Spinal cord (tissue), 10 donors: ENCODE data around the gene ZNF532. TPM values are rescaled to one million over a fixed set of nuclear protein-coding genes. Genes with fewer than 3 reads are reported as not detected.
A peak's percentile ranks its signal among the peaks of the same experiment; 100 is the strongest.

Experiments
- DNase-seq, 6 donors: peaks; one replicate each; pipeline versions ENCODE4 v3.0.0 to v3.0.0-alpha.2; 2013 to 2015; ENCODE audit warnings: low spot score in 6 of 6, low read depth in 4 of 6
- H3K27ac ChIP-seq: one replicate; pipeline ENCODE4 v1.5.1; 2013; ENCODE audit warnings: low read depth, low read length, control low read depth
- H3K27me3 ChIP-seq: one replicate; pipeline ENCODE4 v1.6.1; 2013; ENCODE audit warnings: low read length; ENCODE audit not compliant: control insufficient read depth, insufficient read depth
- H3K36me3 ChIP-seq: one replicate; pipeline ENCODE4 v1.6.1; 2013; ENCODE audit warnings: low read length; ENCODE audit not compliant: control insufficient read depth, insufficient read depth
- H3K4me1 ChIP-seq: one replicate; pipeline ENCODE4 v1.6.1; 2013; ENCODE audit warnings: low read length; ENCODE audit not compliant: control insufficient read depth, insufficient read depth
- H3K4me3 ChIP-seq: one replicate; pipeline ENCODE4 v1.5.1; 2013; ENCODE audit warnings: low read depth, low read length, control low read depth
- H3K9me3 ChIP-seq: one replicate; pipeline ENCODE4 v1.6.1; 2013; ENCODE audit warnings: low read length; ENCODE audit not compliant: control insufficient read depth, insufficient read depth
- WGBS: methylation state at CpG from one replicate; pipeline ENCODE4 v1.1.5; 2013; ENCODE audit warnings: missing lambda C conversion rate; ENCODE audit not compliant: insufficient coverage; 5-methylcytosine and 5-hydroxymethylcytosine counted together
- polyA plus RNA-seq, 2 donors: library from polyadenylated mRNA; unstranded; fragments of 120-200 nt; gene quantifications; one replicate each; pipeline ENCODE4 v1.2.1, GENCODE V29; 2013; ENCODE audit not compliant: insufficient read length in 2 of 2
- small RNA-seq: library from RNA; depleted of rRNA; stranded (forward); fragments of <200 nt; gene quantifications from one replicate; pipeline ENCODE3, GENCODE V24; 2014; ENCODE audit warnings: low replicate concordance
- total RNA-seq, 2 donors: library from RNA; depleted of rRNA in 1 of 2; stranded (reverse); fragments of 120-200 nt in 1 of 2; fragments of >200 nt in 1 of 2; gene quantifications; one replicate each; pipeline versions ENCODE4 v1.2.3 to v1.2.4, GENCODE V29; 2013 to 2014
- donor health status: healthy.

Gene ZNF532
- total and polyA plus RNA-seq, 4 donors, result 106 to 147 (median 122) TPM

DNA sequence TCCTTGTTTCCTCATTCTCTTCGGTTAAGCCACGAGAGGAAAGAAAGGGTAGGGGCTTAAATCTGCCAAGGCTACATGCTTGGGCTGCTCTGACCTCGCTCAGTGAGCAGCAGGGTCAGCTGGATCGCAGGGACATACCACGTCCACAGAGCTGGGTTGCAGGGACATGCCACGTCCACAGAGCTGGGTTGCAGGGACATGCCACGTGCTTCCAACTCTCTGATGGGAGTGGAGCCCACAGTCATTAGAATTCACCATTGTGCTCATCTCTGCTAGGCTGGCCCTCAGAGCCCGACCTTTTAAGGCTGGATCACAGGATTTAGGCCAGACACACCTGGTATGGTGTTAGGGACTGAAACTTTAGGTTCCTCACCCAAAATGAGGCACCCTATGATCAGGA lies 167.6 kb downstream of the ZNF532 start:
- H3K36me3 ChIP-seq, result no peaks in the 10 kb centered on the region
- WGBS, result 91% methylated on average over 6 of the region's 8 CpGs
- no peak for DNase-seq
- no peak overlapping the region for H3K27ac ChIP-seq
- H3K9me3 ChIP-seq, result no peaks in the 10 kb centered on the region
- H3K4me3 ChIP-seq, result no peak overlapping the region
- H3K4me1 ChIP-seq, result peaks cover 14% of the 10 kb centered on the region
- H3K27me3 ChIP-seq, result no peaks in the 10 kb centered on the region

DNA sequence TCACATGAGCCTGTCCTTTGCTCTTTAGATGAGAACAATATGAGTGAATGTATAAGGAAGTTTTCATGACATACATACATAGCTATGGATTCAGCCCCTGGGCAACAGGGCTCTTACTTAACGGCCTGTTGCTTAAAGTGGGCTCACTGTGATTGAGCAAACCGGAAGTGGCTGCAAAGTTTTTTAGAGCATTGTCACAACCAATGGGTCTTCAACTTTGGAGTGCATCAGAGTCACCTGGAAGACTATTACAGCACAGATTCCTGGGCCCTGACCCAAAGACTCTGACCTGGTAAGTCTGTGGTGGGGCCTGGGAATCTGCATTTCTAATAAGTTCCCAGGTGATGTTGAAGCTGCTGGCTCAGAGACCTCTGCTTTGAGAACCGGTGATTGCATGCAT lies 168.7 kb downstream of the ZNF532 start:
- no peaks in the 10 kb centered on the region for H3K36me3 ChIP-seq
- H3K4me1 ChIP-seq, result peaks cover 14% of the 10 kb centered on the region
- H3K27me3 ChIP-seq, result no peaks in the 10 kb centered on the region
- DNase-seq, result no peak
- WGBS, result 89% methylated on average over 3 of the region's 3 CpGs
- no peaks in the 10 kb centered on the region for H3K9me3 ChIP-seq
- H3K4me3 ChIP-seq, result no peak overlapping the region
- H3K27ac ChIP-seq, result no peak overlapping the region

DNA sequence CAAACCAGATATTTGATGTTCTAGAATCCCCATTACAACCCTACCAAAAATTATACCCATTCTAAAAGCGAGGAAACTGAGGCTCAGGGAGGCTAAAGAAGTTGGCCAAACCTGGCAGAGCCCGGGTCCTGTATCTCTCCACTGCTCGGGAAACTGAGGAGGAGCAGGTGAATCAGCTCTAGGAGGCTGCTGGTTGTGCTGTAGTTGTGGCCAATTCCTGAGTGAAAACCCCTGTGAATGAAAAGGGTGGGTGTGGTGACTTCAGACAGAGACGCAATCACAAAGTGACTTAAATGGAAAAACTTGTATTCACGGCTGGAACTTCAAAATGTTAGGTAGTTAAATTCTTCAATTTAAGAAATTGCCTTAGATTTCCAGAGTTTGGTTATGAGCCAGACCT lies 169.3 kb downstream of the ZNF532 start:
- Histone ChIP-seq H3K27ac (no peak overlapping the region), H3K4me3 (no peak overlapping the region), H3K9me3 (no peaks in the 10 kb centered on the region), H3K4me1 (peaks cover 14% of the 10 kb centered on the region), H3K36me3 (no peaks in the 10 kb centered on the region), H3K27me3 (no peaks in the 10 kb centered on the region)
- DNase-seq, result no peak
- WGBS, result 81% methylated on average over 4 of the region's 5 CpGs

DNA sequence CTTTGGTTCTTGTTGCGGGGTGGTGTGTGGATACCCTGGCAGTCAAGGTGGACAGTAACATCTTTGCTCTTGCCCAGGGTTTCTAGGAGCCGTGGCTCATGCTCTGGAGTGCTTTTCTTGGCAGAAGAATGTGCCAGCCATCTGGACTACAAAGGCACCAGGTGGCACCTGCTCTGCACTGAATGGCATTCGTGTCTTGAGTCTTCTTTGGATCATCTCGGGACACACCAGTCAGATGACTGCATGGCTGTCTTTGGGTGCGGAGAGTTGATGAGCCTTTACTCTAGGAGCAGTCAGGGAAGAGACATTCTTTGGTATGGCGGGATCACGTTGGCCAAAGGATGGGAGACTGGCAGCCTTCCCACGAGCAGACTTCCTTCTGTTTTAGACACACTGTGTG lies 170.9 kb downstream of the ZNF532 start:
- H3K9me3 ChIP-seq, result no peaks in the 10 kb centered on the region
- H3K36me3 ChIP-seq, result no peaks in the 10 kb centered on the region
- no peak overlapping the region for H3K27ac ChIP-seq
- H3K27me3 ChIP-seq, result no peaks in the 10 kb centered on the region
- peaks cover 9% of the 10 kb centered on the region for H3K4me1 ChIP-seq
- no peak for DNase-seq
- H3K4me3 ChIP-seq, result no peak overlapping the region
- 84% methylated on average over 6 of the region's 8 CpGs for WGBS

Small RNAs within 50 kb of the gene (small RNA-seq; reads per million reads assigned to genes)
- gene RF00096, result not detected
- gene RNU2-69P, result 0.41 reads per million, percentile 46 among the genes with 10 or more reads in this experiment

Other genes starting within 250 kb of the ZNF532 start
- 1 to 10 TPM in 1 of 2 donors, under 1 TPM in 1; 0.30 to 1.7 TPM for gene ALPK2, start 235.8 kb upstream of the ZNF532 start, total RNA-seq
- under 1 TPM; 0.29 to 0.36 TPM for gene ALPK2, start 235.8 kb upstream of the ZNF532 start, polyA plus RNA-seq
- gene MALT1, start 193.4 kb upstream of the ZNF532 start, total RNA-seq, result 10 to 100 TPM; 28.4 to 32.0 TPM
- gene MALT1, start 193.4 kb upstream of the ZNF532 start, polyA plus RNA-seq, result 10 to 100 TPM; 17.1 to 18.2 TPM